Spleen (tissue), 7 donors: ENCODE data around the gene RIC8A.

ENCODE experiments used
- POLR2A ChIP-seq, 3 donors: fragments of 450-650 bp; IDR thresholded peaks; one replicate each; pipeline ENCODE4 v1.5.1; 2017; ENCODE audit warnings: antibody characterized with exemption in 3 of 3, mild to moderate bottlenecking in 1 of 3
- POLR2AphosphoS5 ChIP-seq, 3 donors: sonication (generic); formaldehyde crosslinking; IDR thresholded peaks; one replicate each; pipeline ENCODE4 v1.5.1; 2017; ENCODE audit warnings: antibody characterized with exemption in 3 of 3
- TF ChIP-seq, protein P1 (sequence below), 11 experiments: fragments of 200-600 bp in 7 of 11; fragments of 450-650 bp in 4 of 11; sonication (generic) in 4 of 11; IDR thresholded peaks in 8 of 11; conservative IDR thresholded peaks in 3 of 11; 1 replicate in 7 of 11; 2 replicates in 4 of 11; pipeline versions ENCODE4 v1.4.0 to v1.8.0; 2016 to 2021; ENCODE audit warnings: antibody characterized with exemption in 11 of 11, inconsistent platforms in 4 of 11, mild to moderate bottlenecking in 1 of 11
- donor health status: DM: no; HTN: no; CAD: no; lungs with moderate emphysema.
- donor health status: DM: no; HTN: no; CAD: no.
- donor health status: DM: no; HTN: no; CAD: no.

DNA sequence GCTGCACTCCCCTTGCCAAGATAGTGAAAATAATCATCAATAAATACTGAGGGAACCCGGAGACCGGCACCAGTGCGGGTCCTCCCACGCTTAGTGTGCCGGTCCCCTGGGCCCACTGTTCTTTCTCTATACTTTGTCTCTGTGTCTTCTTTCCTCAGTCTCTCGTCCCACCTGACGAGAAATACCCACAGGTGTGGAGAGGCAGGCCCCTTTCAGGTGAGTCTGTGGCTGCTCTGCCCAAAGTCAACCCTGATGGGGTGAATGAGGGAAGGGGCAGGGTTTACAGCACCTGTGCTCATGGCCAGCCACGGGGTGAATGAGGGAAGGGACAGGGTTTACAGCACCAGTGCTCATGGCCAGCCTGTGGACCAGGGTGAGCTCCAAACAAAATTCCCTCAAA, 5.0 kb upstream of the RIC8A start:
- TF ChIP-seq, protein P1, sequence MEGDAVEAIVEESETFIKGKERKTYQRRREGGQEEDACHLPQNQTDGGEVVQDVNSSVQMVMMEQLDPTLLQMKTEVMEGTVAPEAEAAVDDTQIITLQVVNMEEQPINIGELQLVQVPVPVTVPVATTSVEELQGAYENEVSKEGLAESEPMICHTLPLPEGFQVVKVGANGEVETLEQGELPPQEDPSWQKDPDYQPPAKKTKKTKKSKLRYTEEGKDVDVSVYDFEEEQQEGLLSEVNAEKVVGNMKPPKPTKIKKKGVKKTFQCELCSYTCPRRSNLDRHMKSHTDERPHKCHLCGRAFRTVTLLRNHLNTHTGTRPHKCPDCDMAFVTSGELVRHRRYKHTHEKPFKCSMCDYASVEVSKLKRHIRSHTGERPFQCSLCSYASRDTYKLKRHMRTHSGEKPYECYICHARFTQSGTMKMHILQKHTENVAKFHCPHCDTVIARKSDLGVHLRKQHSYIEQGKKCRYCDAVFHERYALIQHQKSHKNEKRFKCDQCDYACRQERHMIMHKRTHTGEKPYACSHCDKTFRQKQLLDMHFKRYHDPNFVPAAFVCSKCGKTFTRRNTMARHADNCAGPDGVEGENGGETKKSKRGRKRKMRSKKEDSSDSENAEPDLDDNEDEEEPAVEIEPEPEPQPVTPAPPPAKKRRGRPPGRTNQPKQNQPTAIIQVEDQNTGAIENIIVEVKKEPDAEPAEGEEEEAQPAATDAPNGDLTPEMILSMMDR (IDR thresholded peaks at IDR 0.05 in 8 of 11, conservative IDR thresholded peaks at IDR 0.05 in 3 of 11), result no peak
- peak in 1 of 3 donors; percentile 4 for TF ChIP-seq POLR2AphosphoS5 (IDR thresholded peaks at IDR 0.05)
- TF ChIP-seq POLR2A (IDR thresholded peaks at IDR 0.05), result no peak
